OCI-LY1 (cell line): ENCODE data around the gene DEF6.

ENCODE experiments used
- H2AFZ ChIP-seq: fragments of 200-600 bp; sonication (generic), shearing (Covaris generic); 2 replicates; pipeline ENCODE4 v1.6.0; 2014; ENCODE audit warnings: antibody characterized with exemption, mild to moderate bottlenecking, low read length
- H3F3A ChIP-seq: fragments of 200-600 bp; sonication (generic), shearing (Covaris generic); 2 replicates; pipeline ENCODE4 v1.6.0; 2014; ENCODE audit warnings: mild to moderate bottlenecking, antibody characterized with exemption, low read length, moderate library complexity; ENCODE audit not compliant: insufficient read depth
- H3K27ac ChIP-seq: fragments of 200-600 bp; sonication (generic); 2 replicates; pipeline ENCODE4 v1.5.1; 2014; ENCODE audit warnings: low read length, mixed run types, mild to moderate bottlenecking, low read depth; ENCODE audit not compliant: poor library complexity, severe bottlenecking
- H3K27me3 ChIP-seq: fragments of 200-600 bp; sonication (generic); 2 replicates; pipeline ENCODE4 v1.6.0; 2014; ENCODE audit warnings: antibody characterized with exemption, mild to moderate bottlenecking, low read length, moderate library complexity; ENCODE audit not compliant: insufficient read depth
- H3K36me3 ChIP-seq: fragments of 200-600 bp; sonication (generic); 2 replicates; pipeline ENCODE4 v1.6.1; 2014; ENCODE audit warnings: mild to moderate bottlenecking, antibody characterized with exemption, low read length, moderate library complexity, mixed read lengths; ENCODE audit not compliant: insufficient read depth
- H3K4me1 ChIP-seq: fragments of 200-600 bp; sonication (generic); 2 replicates; pipeline ENCODE4 v1.5.1; 2014; ENCODE audit warnings: mild to moderate bottlenecking, low read length, moderate library complexity; ENCODE audit not compliant: insufficient read depth, severe bottlenecking
- H3K4me2 ChIP-seq: fragments of 200-600 bp; sonication (generic), shearing (Covaris generic); 2 replicates; pipeline ENCODE4 v1.6.1; 2014; ENCODE audit warnings: low read length
- H3K4me3 ChIP-seq: fragments of 200-600 bp; sonication (generic); 2 replicates; pipeline ENCODE4 v1.5.1; 2014; ENCODE audit warnings: low read length, low read depth, mild to moderate bottlenecking, mixed read lengths; ENCODE audit not compliant: poor library complexity, severe bottlenecking
- H3K79me2 ChIP-seq: fragments of 200-600 bp; shearing (Covaris generic); 2 replicates; pipeline ENCODE4 v1.6.1; 2016; ENCODE audit warnings: mixed run types, low read length, mixed read lengths; ENCODE audit not compliant: insufficient read depth
- H3K9ac ChIP-seq: fragments of 200-600 bp; sonication (generic), shearing (Covaris generic); 2 replicates; pipeline ENCODE4 v1.6.1; 2014; ENCODE audit warnings: mild to moderate bottlenecking, low read length, mixed read lengths
- H3K9me2 ChIP-seq: fragments of 200-600 bp; sonication (generic), shearing (Covaris generic); 2 replicates; pipeline ENCODE4 v1.6.1; 2014; ENCODE audit warnings: low read depth, mild to moderate bottlenecking, low read length, mixed read lengths
- H3K9me3 ChIP-seq: fragments of 200-600 bp; shearing (Covaris generic); 2 replicates; pipeline ENCODE4 v1.6.1; 2014; ENCODE audit warnings: low read length, mixed read lengths
- H4K20me1 ChIP-seq: fragments of 200-600 bp; sonication (generic), shearing (Covaris generic); 2 replicates; pipeline ENCODE4 v1.6.0; 2016; ENCODE audit warnings: mild to moderate bottlenecking, low read length; ENCODE audit not compliant: insufficient read depth
- EZH2 ChIP-seq: fragments of 200-600 bp; sonication (generic), shearing (Covaris generic); IDR thresholded peaks from 2 replicates; pipeline ENCODE4 v1.8.0; 2017; ENCODE audit warnings: borderline replicate concordance, mixed run types, mild to moderate bottlenecking, antibody characterized with exemption, low read length, moderate library complexity, mixed read lengths
- TF ChIP-seq, protein P1 (sequence below): fragments of 200-600 bp; sonication (generic), shearing (Covaris generic); IDR thresholded peaks from 2 replicates; pipeline ENCODE4 v1.5.1; 2017; ENCODE audit warnings: mild to moderate bottlenecking, antibody characterized with exemption, low read length, moderate library complexity, mixed read lengths

Gene DEF6

DNA sequence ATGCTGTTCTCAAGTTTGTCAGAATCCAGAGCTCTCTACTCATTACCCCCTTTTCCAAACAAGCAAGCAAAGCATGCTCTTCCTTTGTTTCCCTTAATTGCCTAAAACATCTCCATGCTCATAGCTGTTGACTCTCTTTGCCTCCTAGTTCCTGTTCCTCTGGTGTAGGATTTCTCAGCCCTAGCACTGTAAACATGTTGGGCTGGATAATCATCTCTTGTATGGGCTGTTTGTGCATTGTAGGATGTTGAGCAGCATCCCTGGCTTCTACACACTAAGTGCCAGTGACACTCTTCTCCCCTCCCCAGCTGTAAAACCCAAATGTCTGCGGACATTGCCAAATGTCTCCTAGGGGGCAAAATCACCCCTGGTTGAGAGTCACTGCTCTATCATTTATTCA is 58.8 kb downstream of the DEF6 start:
- H3K4me2 ChIP-seq: no peak overlapping the region
- H3K4me1 ChIP-seq: no peaks in the 10 kb centered on the region
- H3K4me3 ChIP-seq: no peak overlapping the region
- no peaks in the 10 kb centered on the region for H3K9me3 ChIP-seq
- TF ChIP-seq, protein P1, sequence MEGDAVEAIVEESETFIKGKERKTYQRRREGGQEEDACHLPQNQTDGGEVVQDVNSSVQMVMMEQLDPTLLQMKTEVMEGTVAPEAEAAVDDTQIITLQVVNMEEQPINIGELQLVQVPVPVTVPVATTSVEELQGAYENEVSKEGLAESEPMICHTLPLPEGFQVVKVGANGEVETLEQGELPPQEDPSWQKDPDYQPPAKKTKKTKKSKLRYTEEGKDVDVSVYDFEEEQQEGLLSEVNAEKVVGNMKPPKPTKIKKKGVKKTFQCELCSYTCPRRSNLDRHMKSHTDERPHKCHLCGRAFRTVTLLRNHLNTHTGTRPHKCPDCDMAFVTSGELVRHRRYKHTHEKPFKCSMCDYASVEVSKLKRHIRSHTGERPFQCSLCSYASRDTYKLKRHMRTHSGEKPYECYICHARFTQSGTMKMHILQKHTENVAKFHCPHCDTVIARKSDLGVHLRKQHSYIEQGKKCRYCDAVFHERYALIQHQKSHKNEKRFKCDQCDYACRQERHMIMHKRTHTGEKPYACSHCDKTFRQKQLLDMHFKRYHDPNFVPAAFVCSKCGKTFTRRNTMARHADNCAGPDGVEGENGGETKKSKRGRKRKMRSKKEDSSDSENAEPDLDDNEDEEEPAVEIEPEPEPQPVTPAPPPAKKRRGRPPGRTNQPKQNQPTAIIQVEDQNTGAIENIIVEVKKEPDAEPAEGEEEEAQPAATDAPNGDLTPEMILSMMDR: no peak
- no peak for TF ChIP-seq EZH2
- no peak overlapping the region for H3K9ac ChIP-seq
- no peaks in the 10 kb centered on the region for H3F3A ChIP-seq
- no peaks in the 10 kb centered on the region for H3K27me3 ChIP-seq
- peaks cover 11% of the 10 kb centered on the region; the same call in 1 of the 2 replicates for H3K36me3 ChIP-seq
- H4K20me1 ChIP-seq: no peaks in the 10 kb centered on the region
- H3K79me2 ChIP-seq: no peaks in the 10 kb centered on the region
- H3K9me2 ChIP-seq: no peaks in the 10 kb centered on the region
- H3K27ac ChIP-seq: no peak overlapping the region
- no peak overlapping the region for H2AFZ ChIP-seq

DNA sequence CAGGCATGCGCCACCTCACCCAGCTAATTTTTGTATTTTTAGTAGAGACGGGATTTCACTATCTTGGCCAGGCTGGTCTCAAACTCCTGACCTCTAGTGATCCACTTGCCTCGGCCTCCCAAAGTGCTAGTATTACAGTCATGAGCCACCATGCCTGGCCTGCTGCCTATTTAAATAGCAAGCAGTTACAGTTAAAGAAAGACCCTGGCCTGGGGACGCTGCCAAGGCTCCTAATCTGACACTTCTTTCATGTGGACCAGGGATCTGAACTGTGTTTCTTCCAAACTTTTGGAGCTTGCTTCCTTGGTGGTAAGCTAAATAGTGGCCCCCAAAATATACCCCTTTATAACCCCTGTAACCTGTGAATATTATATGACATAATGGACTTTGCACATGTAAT is 60.1 kb downstream of the DEF6 start:
- H3F3A ChIP-seq: no peaks in the 10 kb centered on the region
- no peak overlapping the region for H3K4me3 ChIP-seq
- no peak overlapping the region for H2AFZ ChIP-seq
- no peak overlapping the region for H3K27ac ChIP-seq
- H3K36me3 ChIP-seq: peaks cover 7% of the 10 kb centered on the region; the same call in 1 of the 2 replicates
- no peaks in the 10 kb centered on the region for H3K4me1 ChIP-seq
- no peak overlapping the region for H3K9ac ChIP-seq
- no peak overlapping the region for H3K4me2 ChIP-seq
- no peaks in the 10 kb centered on the region for H3K27me3 ChIP-seq
- TF ChIP-seq, protein P1: no peak
- TF ChIP-seq EZH2: no peak
- no peaks in the 10 kb centered on the region for H3K79me2 ChIP-seq
- no peaks in the 10 kb centered on the region for H3K9me3 ChIP-seq
- no peaks in the 10 kb centered on the region for H3K9me2 ChIP-seq
- no peaks in the 10 kb centered on the region for H4K20me1 ChIP-seq

DNA sequence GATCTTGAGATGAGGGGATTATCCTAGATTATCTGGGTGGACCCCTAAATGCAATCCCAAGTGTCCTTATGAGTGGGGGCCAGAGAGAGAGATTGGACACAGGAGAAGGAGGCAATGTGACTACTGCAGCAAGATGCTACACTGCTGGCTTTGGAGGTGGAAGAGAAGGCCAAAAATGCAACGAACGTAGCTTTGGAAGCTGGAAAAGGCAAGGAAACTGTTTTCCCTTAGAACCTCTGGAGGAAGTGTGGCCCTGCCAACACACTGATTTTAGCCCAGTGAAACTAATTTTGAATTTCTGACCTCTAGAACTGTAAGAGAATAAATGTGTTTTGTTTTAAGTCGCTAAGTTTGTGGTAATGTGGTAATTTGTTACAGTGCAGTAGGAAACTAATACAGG is 60.5 kb downstream of the DEF6 start:
- H3K79me2 ChIP-seq: no peaks in the 10 kb centered on the region
- H3K9me3 ChIP-seq: no peaks in the 10 kb centered on the region
- H3K4me3 ChIP-seq: no peak overlapping the region
- no peaks in the 10 kb centered on the region for H4K20me1 ChIP-seq
- H3K4me1 ChIP-seq: no peaks in the 10 kb centered on the region
- no peaks in the 10 kb centered on the region for H3K9me2 ChIP-seq
- no peak overlapping the region for H3K9ac ChIP-seq
- H3F3A ChIP-seq: no peaks in the 10 kb centered on the region
- H3K27ac ChIP-seq: no peak overlapping the region
- H3K4me2 ChIP-seq: no peak overlapping the region
- no peaks in the 10 kb centered on the region for H3K27me3 ChIP-seq
- peaks cover 3% of the 10 kb centered on the region; the same call in 1 of the 2 replicates for H3K36me3 ChIP-seq
- TF ChIP-seq EZH2: no peak
- TF ChIP-seq, protein P1: no peak
- no peak overlapping the region for H2AFZ ChIP-seq
